ENCODE measurements around the gene CALHM2. TPM values are rescaled to one million over a fixed set of nuclear protein-coding genes. Genes with fewer than 3 reads are reported as not detected.

The CALHM2 gene
- total RNA-seq, 1 experiment from 2014 or later: not detected

GRCh38 chr10:103457176-103457712 lies 5.1 kb upstream of the CALHM2 start:
- H3K27me3 Mint-ChIP-seq (ENCODE audit: low read depth): no peaks in the 10 kb centered on the region; the same call in 1 of the 2 replicates
- no peak overlapping the region for H4K5ac ChIP-seq (ENCODE audit: insufficient read length, low read depth, low read length)
- H4K20me1 ChIP-seq (ENCODE audit: control insufficient read depth, insufficient read depth, insufficient read length): no peaks in the 10 kb centered on the region
- no peak for TF ChIP-seq CTCF (conservative IDR thresholded peaks at IDR 0.05)
- no peak overlapping the region for H3K23ac ChIP-seq (ENCODE audit: insufficient read length, low read depth, low read length)
- no peaks in the 10 kb centered on the region for H3K9me3 Mint-ChIP-seq
- H2BK5ac ChIP-seq (ENCODE audit: insufficient read length, low read length): no peak overlapping the region
- H3K18ac ChIP-seq (ENCODE audit: insufficient read length, low read depth, low read length): no peak overlapping the region
- peaks cover 4 to 13% of the 10 kb centered on the region in 2 experiments for H3K4me1 Mint-ChIP-seq
- no peak for DNase-seq
- no peak overlapping the region for H2BK15ac ChIP-seq (ENCODE audit: low read depth, low read length)
- no peak overlapping the region for H3T11ph ChIP-seq (ENCODE audit: low read length)
- H3K9ac ChIP-seq (ENCODE audit: extremely low read depth, insufficient read length, low read length): no peak overlapping the region
- no peak overlapping the region for H3K4ac ChIP-seq (ENCODE audit: low read depth, low read length)
- no peak overlapping the region for H2AFZ ChIP-seq (ENCODE audit: low read length)
- H3K79me2 ChIP-seq (ENCODE audit: insufficient read depth, low read length): no peaks in the 10 kb centered on the region
- H3K79me1 ChIP-seq (ENCODE audit: insufficient read depth, low read depth, low read length, poor library complexity, severe bottlenecking): no peaks in the 10 kb centered on the region
- no peaks in the 10 kb centered on the region for H3K27me3 ChIP-seq (ENCODE audit: insufficient read depth, low read length)
- H4K8ac ChIP-seq (replicated peaks; ENCODE audit: insufficient read length, low read depth, low read length): no peak overlapping the region
- H3K4me2 ChIP-seq (ENCODE audit: insufficient read depth, insufficient read length, low read length): no peak overlapping the region
- H2AK5ac ChIP-seq (ENCODE audit: insufficient read length, low read length): no peak overlapping the region
- no peak overlapping the region for H2BK120ac ChIP-seq (ENCODE audit: low read depth, low read length, poor library complexity, severe bottlenecking)
- no peak overlapping the region for H3K56ac ChIP-seq (ENCODE audit: insufficient read length, low read depth, low read length)
- no peak overlapping the region for H4K91ac ChIP-seq (ENCODE audit: insufficient read length, low read depth, low read length)
- no peak overlapping the region for H2BK12ac ChIP-seq (ENCODE audit: insufficient read length, low read depth, low read length)
- H3K4me3 Mint-ChIP-seq: no peak overlapping the region
- H3K4me1 ChIP-seq (ENCODE audit: insufficient read depth, low read length): no peaks in the 10 kb centered on the region; the same call in 1 of the 2 replicates
- no peak overlapping the region for H3K27ac ChIP-seq (ENCODE audit: insufficient read length, low read depth, low read length)
- no peaks in the 10 kb centered on the region for H3K9me3 ChIP-seq (ENCODE audit: control insufficient read depth, low read depth, low read length)
- H3K27ac Mint-ChIP-seq: no peak overlapping the region
- no peaks in the 10 kb centered on the region for H3K23me2 ChIP-seq (ENCODE audit: insufficient read length, low read depth, low read length, poor library complexity, severe bottlenecking)
- no peak overlapping the region for H3K14ac ChIP-seq (ENCODE audit: insufficient read depth, low read length)
- H3K36me3 Mint-ChIP-seq (ENCODE audit: insufficient read depth in 1 of 3, low read depth in 3 of 3): no peaks in the 10 kb centered on the region
- no CpG with 5 or more reads among the region's 8 CpGs for WGBS (ENCODE audit: extremely low coverage, insufficient read length, low lambda C conversion rate)
- no peak overlapping the region for H2BK20ac ChIP-seq (ENCODE audit: low read depth, low read length, poor library complexity, severe bottlenecking)

Measured in H9 (cell line).